ENCODE results near the gene STX19. TPM values are rescaled to one million over a fixed set of nuclear protein-coding genes. Genes with fewer than 3 reads are reported as not detected.
"Not testable (repeated sequence)": the region's sequence is repeated elsewhere in the genome, so short reads cannot be mapped to it uniquely, and the experiment has no call there.

The STX19 gene
- total RNA-seq, 1 donor from 2014 or later = not detected

GRCh38 chr3:93988764-93989163 is 39.6 kb downstream of the STX19 start:
- ATAC-seq (no peak), DNase-seq (ENCODE audit: missing footprints) (no peak)
- intact Hi-C loops (cut with DNase I) = loop anchor here (10.0 kb wide), 1 partner anchor 84 kb away; no protein-coding TSS in a partner anchor

GRCh38 chr3:93988283-93988682 is 40.1 kb downstream of the STX19 start:
- intact Hi-C loops (cut with DNase I) = loop anchor here (10.0 kb wide), 1 partner anchor 83 kb away; no protein-coding TSS in a partner anchor
- ATAC-seq = no peak
- no peak for DNase-seq (ENCODE audit: missing footprints)

- intact Hi-C loops (cut with DNase I) = loop anchor here (10.0 kb wide), 1 partner anchor 80 kb away; no protein-coding TSS in a partner anchor
- DNase-seq (ENCODE audit: missing footprints) = no peak
- ATAC-seq = no peak
Observed at GRCh38 chr3:93984618-93985017, 43.8 kb downstream of the STX19 start.

GRCh38 chr3:93983408-93983807 is 45.0 kb downstream of the STX19 start:
- ATAC-seq = no peak
- DNase-seq (ENCODE audit: missing footprints) = no peak
- intact Hi-C loops (cut with DNase I) = loop anchor here (10.0 kb wide), 1 partner anchor 79 kb away; no protein-coding TSS in a partner anchor

- DNase-seq (ENCODE audit: missing footprints) = no peak
- ATAC-seq = no peak
- intact Hi-C loops (cut with DNase I) = loop anchor here (10.0 kb wide), 1 partner anchor 77 kb away; no protein-coding TSS in a partner anchor
Observed at GRCh38 chr3:93981649-93982048, 46.7 kb downstream of the STX19 start.

GRCh38 chr3:93979850-93980676 is 48.3 kb downstream of the STX19 start, which contains the start of gene ARL13B:
ARL13B (plus strand) TSS chr3:93980155; CDS start chr3:93980424, 269 bp downstream.
- intact Hi-C loops (cut with DNase I) = loop anchor here (10.0 kb wide), 1 partner anchor 75 kb away; no protein-coding TSS in a partner anchor
- ATAC-seq = peak; percentile 100

GRCh38 chr3:93973131-93974126 is 55.0 kb downstream of the STX19 start, which contains the start of gene PROS1:
PROS1 (minus strand) TSS chr3:93973896; CDS start chr3:93973749, 147 bp downstream.
- peak; percentile 98 for ATAC-seq
- intact Hi-C loops (cut with DNase I) = no loop called here
- peak; percentile 90 for DNase-seq (ENCODE audit: missing footprints)

More at GRCh38 chr3:93979850-93980676, 48.3 kb downstream of the STX19 start, which contains the start of gene ARL13B:
- peak; percentile 98 for DNase-seq (ENCODE audit: missing footprints)

GRCh38 chr3:93969997-93970396 is 58.4 kb downstream of the STX19 start:
- intact Hi-C loops (cut with DNase I) = no loop called here
- no peak for ATAC-seq
- no peak for DNase-seq (ENCODE audit: missing footprints)

- DNase-seq (ENCODE audit: missing footprints) = no peak
- intact Hi-C loops (cut with DNase I) = no loop called here
- ATAC-seq = no peak
Observed at GRCh38 chr3:93969443-93969842, 59.0 kb downstream of the STX19 start.

- ATAC-seq; intact Hi-C loops (cut with DNase I): not testable (repeated sequence)
Observed at GRCh38 chr3:93965106-93965505, 63.3 kb downstream of the STX19 start.

More at GRCh38 chr3:93965106-93965505, 63.3 kb downstream of the STX19 start:
- DNase-seq (ENCODE audit: missing footprints) = not testable (repeated sequence)

Other genes with a start within 250 kb of the STX19 start
- 23.1 TPM for gene PROS1, start 54.7 kb downstream of the STX19 start, total RNA-seq
- 3.4 TPM for gene ARL13B, start 48.4 kb downstream of the STX19 start, total RNA-seq
- 2.7 TPM for gene DHFR2, start 34.3 kb upstream of the STX19 start, total RNA-seq
- 4.8 TPM for gene NSUN3, start 34.5 kb upstream of the STX19 start, total RNA-seq